Measurements from ENCODE around the gene HOMER1. TPM values are rescaled to one million over a fixed set of nuclear protein-coding genes. Genes with fewer than 3 reads are reported as not detected.

HOMER1 gene
- total and polyA plus RNA-seq, 10 of the 15 experiments (the other 5 are each of a cell fraction or from before 2014, with no cell fraction given), result 0.96 to 22.0 (median 7.5) TPM

- in situ Hi-C loops (cut with MboI), result no loop called here
Measured at GRCh38 chr5:79456890-79457583, 56.9 kb downstream of the HOMER1 start.

More at GRCh38 chr5:79456890-79457583, 56.9 kb downstream of the HOMER1 start:
- H2AFZ ChIP-seq (ENCODE audit: control insufficient read depth, low read depth, low read length), result no peak overlapping the region
- peak; percentile 71 for DNase-seq (ENCODE audit: low read depth, low spot score)
- ChIA-PET SMC1A (ENCODE audit: uncharacterized antibody, unreplicated experiment) (interaction anchor here (0.6 to 2.0 kb wide), 4 partner anchors 10 to 238 kb away, joined by 3 to 6 read pairs (median 4); no protein-coding TSS in a partner anchor), RAD21 (ENCODE audit: unreplicated experiment) (no interaction called here), POLR2A (interaction anchor here (0.6 kb wide), 1 partner anchor 1721 kb away, joined by 4 read pairs; no protein-coding TSS in a partner anchor), CTCF (interaction anchor here (1.1 to 16.5 kb wide), 3 partner anchors 9 to 324 kb away, joined by 3 to 322 read pairs (median 4); no protein-coding TSS in a partner anchor)
- no peak overlapping the region for H3K4me3 ChIP-seq
- no peaks in the 10 kb centered on the region for H3K27me3 ChIP-seq (replicated peaks in 1 of 2; ENCODE audit: control insufficient read depth in 2 of 2, insufficient read depth in 2 of 2, low read length in 1 of 2)
- H3K36me3 ChIP-seq (ENCODE audit: control insufficient read depth in 2 of 2, insufficient read depth in 2 of 2, low read length in 1 of 2), result no peaks in the 10 kb centered on the region
- H3K9me3 ChIP-seq (replicated peaks; ENCODE audit: control insufficient read depth, insufficient read depth, low read length), result no peaks in the 10 kb centered on the region
- ATAC-seq, result peak; percentile 100
- BruUV-seq (replicated peaks), result no TSS peak
- H3K9ac ChIP-seq (ENCODE audit: control insufficient read depth, insufficient read depth, low read length), result no peak overlapping the region
- H3K27ac ChIP-seq (ENCODE audit: control insufficient read depth, insufficient read depth), result no peak overlapping the region
- peak overlapping the region; percentile 1 for H3K4me2 ChIP-seq (ENCODE audit: control insufficient read depth, insufficient read depth)
- peaks cover 12% of the 10 kb centered on the region for H3K4me1 ChIP-seq (ENCODE audit: control insufficient read depth, insufficient read depth, low read length)
- H4K20me1 ChIP-seq (ENCODE audit: control insufficient read depth, insufficient read depth), result no peaks in the 10 kb centered on the region
- TF ChIP-seq RELB (IDR thresholded peaks at IDR 0.05; ENCODE audit: low read depth) (0 out of 2 replicates have a peak, but pooled peaks have one; percentile 22), CBX3 (IDR thresholded peaks at IDR 0.05; ENCODE audit: borderline replicate concordance, low read depth) (no peak), ATF7 (IDR thresholded peaks at IDR 0.05; ENCODE audit: low read depth) (peak; percentile 21; the same call in 1 of the 2 replicates), BHLHE40 (IDR thresholded peaks at IDR 0.05; ENCODE audit: borderline replicate concordance in 1 of 2, low read depth in 2 of 2, low read length in 1 of 2) (peak; percentile 72 to 76; a peak in 2 of 4 replicates), POU2F2 (IDR thresholded peaks at IDR 0.05; ENCODE audit: borderline replicate concordance, low read depth, low read length) (no peak), USF2 (IDR thresholded peaks at IDR 0.05; ENCODE audit: borderline replicate concordance, low read depth, low read length) (peak; percentile 8; the same call in 1 of the 2 replicates), DPF2 (IDR thresholded peaks at IDR 0.05) (no peak; the same call in 1 of the 2 replicates), ETV6 (conservative IDR thresholded peaks at IDR 0.05 in 1 of 2, IDR thresholded peaks at IDR 0.05 in 1 of 2; ENCODE audit: borderline replicate concordance in 1 of 2, low read depth in 1 of 2) (peak in 1 of 2 experiments; percentile 61; a peak in 2 of 4 replicates), PAX8 (IDR thresholded peaks at IDR 0.05) (no peak), IKZF2 (IDR thresholded peaks at IDR 0.05) (peak in 1 of 2 experiments; percentile 48; a peak in 1 of 4 replicates), PKNOX1 (IDR thresholded peaks at IDR 0.05) (peak; percentile 52), RAD51 (IDR thresholded peaks at IDR 0.05) (peak; percentile 78), MTA2 (IDR thresholded peaks at IDR 0.05; ENCODE audit: low read depth) (peak; percentile 65; the same call in 1 of the 2 replicates)
- intact Hi-C loops (cut with micrococcal nuclease; ENCODE audit: unreplicated experiment), result no loop called here
- peak; percentile 95 for FAIRE-seq
- WGBS (ENCODE audit: insufficient coverage, insufficient replicate concordance, low lambda C conversion rate, missing lambda C conversion rate), result 26% methylated on average over 2 of the region's 2 CpGs
- H3K79me2 ChIP-seq (ENCODE audit: control insufficient read depth, insufficient read depth, low read length), result no peaks in the 10 kb centered on the region

Measured in GM12878 (cell line).